Lung (tissue), 12 donors: ENCODE results near the gene NR2C1. TPM values are rescaled to one million over a fixed set of nuclear protein-coding genes. Genes with fewer than 3 reads are reported as not detected.

Experiments used
- ATAC-seq: fragments of 200-7000 bp; cut with Tn5 transposase; one replicate; pipeline ENCODE4 v1.9.1; 2020; ENCODE audit warnings: moderate number of reproducible peaks; ENCODE audit not compliant: insufficient read depth, low FRiP score
- DNase-seq, 3 donors: peaks; one replicate each; pipeline ENCODE4 v3.0.0-alpha.2; 2013 to 2017
- H3K27ac ChIP-seq, 2 donors: one replicate each; pipeline ENCODE4 v1.5.1; 2013; ENCODE audit warnings: mild to moderate bottlenecking in 2 of 2, moderate library complexity in 2 of 2, control low read depth in 1 of 2, inconsistent platforms in 1 of 2, low read depth in 1 of 2, low read length in 1 of 2
- H3K27me3 ChIP-seq, 3 donors: one replicate each; pipeline ENCODE4 v1.5.1; 2013; ENCODE audit warnings: low read length in 2 of 3; ENCODE audit not compliant: control insufficient read depth in 3 of 3, insufficient read depth in 3 of 3
- H3K36me3 ChIP-seq, 4 donors: one replicate each; pipeline ENCODE4 v1.5.1; 2013; ENCODE audit warnings: low read length in 4 of 4, mild to moderate bottlenecking in 1 of 4, moderate library complexity in 1 of 4; ENCODE audit not compliant: control insufficient read depth in 4 of 4, insufficient read depth in 4 of 4
- H3K4me1 ChIP-seq, 5 donors: one replicate each; pipeline ENCODE4 v1.5.1; 2013; ENCODE audit warnings: low read length in 5 of 5, mild to moderate bottlenecking in 2 of 5, moderate library complexity in 1 of 5; ENCODE audit not compliant: control insufficient read depth in 5 of 5, insufficient read depth in 5 of 5
- H3K4me3 ChIP-seq: one replicate; pipeline ENCODE4 v1.5.1; 2013; ENCODE audit warnings: mild to moderate bottlenecking, control low read depth, moderate library complexity
- H3K9ac ChIP-seq, 2 donors: one replicate each; pipeline ENCODE4 v1.5.1; 2013; ENCODE audit warnings: low read length in 2 of 2, control low read depth in 1 of 2; ENCODE audit not compliant: insufficient read depth in 1 of 2
- H3K9me3 ChIP-seq, 4 donors: one replicate each; pipeline ENCODE4 v1.5.1; 2013; ENCODE audit warnings: low read length in 3 of 4, mild to moderate bottlenecking in 1 of 4, moderate library complexity in 1 of 4; ENCODE audit not compliant: control insufficient read depth in 4 of 4, insufficient read depth in 3 of 4
- WGBS, 2 donors: extraction: QIAGEN DNeasy Blood & Tissue Kit; methylation state at CpG; one replicate each; pipeline ENCODE4 v1.1.7; 2013; 5-methylcytosine and 5-hydroxymethylcytosine counted together
- polyA plus RNA-seq, 2 donors: library from polyadenylated mRNA; stranded (reverse); fragments of 200-250 nt; gene quantifications; one replicate each; pipeline ENCODE4 v1.2.1, GENCODE V29; 2013
- total RNA-seq, 2 donors: library from RNA; depleted of rRNA in 1 of 2; stranded (reverse); fragments of >200 nt in 1 of 2; gene quantifications; one replicate each; pipeline ENCODE4 v1.2.1, GENCODE V29; 2014 to 2021
- TF ChIP-seq, protein P1 (sequence below): IDR thresholded peaks from 2 replicates; pipeline ENCODE4 v1.5.1; 2012; ENCODE audit warnings: mild to moderate bottlenecking; ENCODE audit errors: control extremely low read depth, extremely low read depth
- donor health status: control.
- donor health status: control.
- donor health status: Bipolar disorder and iron deficiency.
- donor health status: healthy.
- donor health status: DM: yes; HTN: yes; CAD: no.

The NR2C1 gene
- total and polyA plus RNA-seq, 4 donors, result 8.6 to 85.2 (median 51.3) TPM

DNA sequence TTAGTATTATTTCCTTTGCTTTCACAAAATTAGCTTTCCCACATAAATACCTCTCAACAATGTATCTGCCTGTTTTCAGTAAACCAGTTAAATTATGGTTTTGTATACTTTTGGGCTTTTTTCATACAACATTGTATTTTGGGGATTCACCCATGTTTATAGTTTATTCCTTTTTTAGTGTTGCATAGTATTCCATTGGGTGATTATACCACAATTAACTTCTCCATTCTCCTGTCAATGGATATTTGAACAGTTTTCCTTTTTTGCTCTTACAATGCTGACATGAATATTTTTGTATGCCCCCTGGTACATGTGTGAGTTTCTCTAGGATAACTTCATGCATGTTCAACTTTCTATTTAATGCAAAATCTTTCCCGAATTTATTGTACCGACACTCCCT, 57.3 kb downstream of the NR2C1 start:
- no peak overlapping the region for H3K4me3 ChIP-seq
- peaks cover 0 to 4% (median 2%) of the 10 kb centered on the region in 4 donors for H3K36me3 ChIP-seq
- H3K27me3 ChIP-seq, result no peaks in the 10 kb centered on the region
- no peaks in the 10 kb centered on the region for H3K4me1 ChIP-seq
- no peak for ATAC-seq
- no peak overlapping the region for H3K9ac ChIP-seq
- no peak overlapping the region for H3K27ac ChIP-seq
- no peak for DNase-seq
- TF ChIP-seq, protein P1, sequence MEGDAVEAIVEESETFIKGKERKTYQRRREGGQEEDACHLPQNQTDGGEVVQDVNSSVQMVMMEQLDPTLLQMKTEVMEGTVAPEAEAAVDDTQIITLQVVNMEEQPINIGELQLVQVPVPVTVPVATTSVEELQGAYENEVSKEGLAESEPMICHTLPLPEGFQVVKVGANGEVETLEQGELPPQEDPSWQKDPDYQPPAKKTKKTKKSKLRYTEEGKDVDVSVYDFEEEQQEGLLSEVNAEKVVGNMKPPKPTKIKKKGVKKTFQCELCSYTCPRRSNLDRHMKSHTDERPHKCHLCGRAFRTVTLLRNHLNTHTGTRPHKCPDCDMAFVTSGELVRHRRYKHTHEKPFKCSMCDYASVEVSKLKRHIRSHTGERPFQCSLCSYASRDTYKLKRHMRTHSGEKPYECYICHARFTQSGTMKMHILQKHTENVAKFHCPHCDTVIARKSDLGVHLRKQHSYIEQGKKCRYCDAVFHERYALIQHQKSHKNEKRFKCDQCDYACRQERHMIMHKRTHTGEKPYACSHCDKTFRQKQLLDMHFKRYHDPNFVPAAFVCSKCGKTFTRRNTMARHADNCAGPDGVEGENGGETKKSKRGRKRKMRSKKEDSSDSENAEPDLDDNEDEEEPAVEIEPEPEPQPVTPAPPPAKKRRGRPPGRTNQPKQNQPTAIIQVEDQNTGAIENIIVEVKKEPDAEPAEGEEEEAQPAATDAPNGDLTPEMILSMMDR, result no peak
- H3K9me3 ChIP-seq, result no peaks in the 10 kb centered on the region
- 97% methylated on average over 2 of the region's 2 CpGs for WGBS, 2 donors

DNA sequence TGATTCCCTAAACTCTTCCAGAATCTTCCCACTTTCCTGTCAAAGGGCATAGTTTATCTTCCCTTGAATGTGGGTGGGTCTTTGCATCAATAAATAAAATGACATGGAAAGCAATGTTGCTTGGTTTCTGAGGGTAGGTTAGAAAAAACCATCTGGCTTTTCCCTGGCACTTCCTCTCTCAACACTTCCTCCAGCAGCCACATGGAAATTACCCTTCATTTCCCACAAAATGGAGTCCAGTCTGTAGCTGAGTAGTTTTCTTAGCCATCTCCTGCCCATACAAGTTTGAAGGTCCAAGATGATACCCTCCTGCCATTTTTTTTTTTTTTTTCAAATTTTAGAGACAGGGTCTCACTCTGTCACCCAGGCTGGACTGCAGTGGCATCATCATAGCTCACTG, 58.9 kb downstream of the NR2C1 start:
- H3K4me1 ChIP-seq, result no peaks in the 10 kb centered on the region
- H3K36me3 ChIP-seq, result peaks cover 0 to 3% (median 1%) of the 10 kb centered on the region in 4 donors
- no peaks in the 10 kb centered on the region for H3K9me3 ChIP-seq
- TF ChIP-seq, protein P1, result no peak
- H3K27me3 ChIP-seq, result no peaks in the 10 kb centered on the region
- H3K4me3 ChIP-seq, result no peak overlapping the region
- no peak overlapping the region for H3K27ac ChIP-seq
- no peak overlapping the region for H3K9ac ChIP-seq
- no peak for ATAC-seq
- DNase-seq, result no peak

DNA sequence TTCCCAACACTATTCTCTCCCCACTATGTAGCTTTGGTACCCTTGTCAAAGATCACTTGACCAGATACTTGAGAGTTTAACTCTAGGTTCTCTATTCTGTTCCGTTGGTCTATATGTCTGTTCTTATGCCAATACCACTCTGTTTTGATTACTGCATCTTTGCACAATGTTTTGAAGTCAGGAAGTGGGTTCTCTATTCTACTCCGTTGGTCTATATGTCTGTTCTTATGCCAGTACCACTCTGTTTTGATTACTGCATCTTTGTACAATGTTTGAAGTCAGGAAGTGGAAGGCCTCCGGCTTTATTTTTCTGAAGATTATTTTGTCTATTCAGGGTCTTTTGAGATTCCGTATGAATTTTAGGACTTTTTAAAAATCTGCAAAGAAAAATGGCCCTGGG, 67.2 kb downstream of the NR2C1 start:
- 63 to 83% methylated on average over 4 of the region's 4 CpGs for WGBS, 2 donors
- no peak for DNase-seq
- H3K36me3 ChIP-seq, result no peaks in the 10 kb centered on the region
- TF ChIP-seq, protein P1, result no peak
- H3K9me3 ChIP-seq, result peaks cover 0 to 7% (median 3%) of the 10 kb centered on the region in 4 donors
- ATAC-seq, result no peak
- peaks cover 0 to 4% (median 0%) of the 10 kb centered on the region in 5 donors for H3K4me1 ChIP-seq
- H3K9ac ChIP-seq, result no peak overlapping the region
- no peak overlapping the region for H3K4me3 ChIP-seq
- no peaks in the 10 kb centered on the region for H3K27me3 ChIP-seq
- H3K27ac ChIP-seq, result no peak overlapping the region

DNA sequence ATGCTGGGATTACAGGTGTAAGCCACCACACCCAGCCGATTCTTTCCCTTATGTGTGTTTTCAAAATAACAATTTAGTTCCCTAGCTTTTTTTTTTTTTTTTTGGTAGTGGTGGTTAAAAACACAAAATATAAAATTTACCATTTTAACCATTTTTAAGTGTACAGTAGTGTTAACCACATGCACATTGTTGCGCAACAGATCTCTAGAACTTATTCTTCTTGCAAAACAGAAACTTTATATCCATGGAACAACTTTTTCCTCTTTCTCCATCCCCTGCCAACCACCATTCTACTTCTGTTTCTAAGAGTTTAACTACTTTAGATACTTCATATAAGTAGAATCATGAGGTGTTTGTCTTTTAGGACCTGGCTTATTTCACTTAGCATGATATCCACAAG, 68.8 kb downstream of the NR2C1 start:
- Histone ChIP-seq H3K9ac (no peak overlapping the region), H3K4me1 (peaks cover 0 to 5% (median 4%) of the 10 kb centered on the region in 5 donors), H3K4me3 (no peak overlapping the region), H3K9me3 (peaks cover 0 to 7% (median 3%) of the 10 kb centered on the region in 4 donors), H3K27ac (no peak overlapping the region), H3K36me3 (peaks cover 0 to 3% (median 0%) of the 10 kb centered on the region in 4 donors), H3K27me3 (no peaks in the 10 kb centered on the region)
- WGBS, 2 donors, result 52 to 83% methylated on average over 2 of the region's 2 CpGs
- TF ChIP-seq, protein P1, result no peak
- DNase-seq (peak in 1 of 3 donors; percentile 19), ATAC-seq (no peak)
